ENCODE data around the gene AFAP1L1. TPM values are rescaled to one million over a fixed set of nuclear protein-coding genes. Genes with fewer than 3 reads are reported as not detected.

Gene AFAP1L1
- total RNA-seq, 1 donor from 2014 or later: 21.9 TPM

DNA sequence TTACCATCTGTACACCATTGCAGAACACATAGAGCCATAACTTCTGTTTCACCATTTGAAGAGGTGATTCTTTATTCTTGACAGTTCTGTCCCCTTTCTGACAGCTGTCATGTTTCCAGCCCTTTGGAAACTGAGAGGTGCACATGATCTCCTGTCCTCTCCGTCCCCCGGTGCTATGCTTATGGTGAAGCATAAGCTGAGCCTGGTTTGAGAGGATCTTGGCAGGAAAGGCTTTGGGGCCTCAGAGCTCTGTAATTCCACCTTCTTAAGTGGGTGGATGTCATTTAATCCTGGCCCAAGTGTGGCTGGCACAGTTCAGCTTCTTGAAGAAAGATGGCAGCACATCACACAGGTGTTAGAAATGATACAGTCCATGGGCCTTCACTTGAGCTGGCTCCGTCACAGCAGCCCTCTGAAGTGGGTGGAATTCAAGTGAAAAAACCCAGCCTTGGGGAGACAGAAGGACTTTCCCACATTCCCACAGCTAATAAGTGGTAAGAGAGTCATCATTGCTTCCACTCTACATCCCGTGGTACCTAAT, 43.0 kb downstream of the AFAP1L1 start:
- DNase-seq (ENCODE audit: low read depth): no peak

DNA sequence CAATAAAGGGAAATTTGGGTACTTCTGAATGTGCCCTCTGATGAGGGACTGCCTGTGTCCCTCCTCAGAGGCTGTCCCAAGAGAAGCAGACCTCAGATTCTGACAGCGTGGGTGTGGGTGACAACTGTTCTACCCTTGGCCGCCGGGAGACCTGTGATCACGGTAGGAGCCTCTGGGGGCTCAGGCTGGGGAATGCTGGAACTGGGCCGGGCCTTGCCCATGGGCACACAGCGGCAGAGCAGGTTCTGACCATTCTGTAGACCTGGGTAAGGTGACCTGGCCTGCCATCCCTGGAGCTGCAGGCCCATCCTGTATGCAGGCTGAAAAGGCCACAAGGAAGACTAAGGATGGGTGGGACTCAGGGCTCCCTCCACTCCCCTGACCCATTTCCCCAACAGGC, 44.1 kb downstream of the AFAP1L1 start:
- no peak for DNase-seq (ENCODE audit: low read depth)

DNA sequence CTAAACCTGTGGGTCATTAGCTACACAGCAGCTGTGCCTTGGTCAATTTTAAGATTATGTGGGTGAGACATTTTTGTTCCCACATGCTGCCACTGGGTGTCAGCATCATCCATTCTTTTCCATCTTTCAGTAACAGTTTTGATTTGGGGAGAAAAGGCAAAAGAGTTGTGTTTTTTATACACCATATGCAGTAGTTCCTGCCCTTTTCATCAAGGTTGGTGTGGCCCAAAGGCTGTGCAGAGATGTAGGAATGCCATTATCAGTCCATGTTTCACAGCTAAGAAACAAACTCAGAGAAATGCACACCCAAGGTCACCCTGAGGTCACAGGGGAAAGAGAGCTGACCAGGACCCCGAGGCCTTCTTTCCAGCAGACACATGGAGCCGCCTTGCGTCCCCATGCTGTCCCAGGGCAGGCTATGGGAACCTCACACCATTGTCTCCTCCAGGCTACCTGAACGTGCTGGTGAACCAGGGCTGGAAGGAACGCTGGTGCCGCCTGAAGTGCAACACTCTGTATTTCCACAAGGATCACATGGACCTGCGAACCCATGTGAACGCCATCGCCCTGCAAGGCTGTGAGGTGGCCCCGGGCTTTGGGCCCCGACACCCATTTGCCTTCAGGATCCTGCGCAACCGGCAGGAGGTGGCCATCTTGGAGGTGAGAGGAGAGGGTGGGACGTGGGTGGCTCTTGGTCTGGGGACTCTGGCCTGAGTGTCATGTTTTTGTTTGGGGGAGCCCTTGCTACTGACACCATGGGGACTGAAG, 45.8 kb downstream of the AFAP1L1 start:
- peak; percentile 49 for DNase-seq (ENCODE audit: low read depth)

DNA sequence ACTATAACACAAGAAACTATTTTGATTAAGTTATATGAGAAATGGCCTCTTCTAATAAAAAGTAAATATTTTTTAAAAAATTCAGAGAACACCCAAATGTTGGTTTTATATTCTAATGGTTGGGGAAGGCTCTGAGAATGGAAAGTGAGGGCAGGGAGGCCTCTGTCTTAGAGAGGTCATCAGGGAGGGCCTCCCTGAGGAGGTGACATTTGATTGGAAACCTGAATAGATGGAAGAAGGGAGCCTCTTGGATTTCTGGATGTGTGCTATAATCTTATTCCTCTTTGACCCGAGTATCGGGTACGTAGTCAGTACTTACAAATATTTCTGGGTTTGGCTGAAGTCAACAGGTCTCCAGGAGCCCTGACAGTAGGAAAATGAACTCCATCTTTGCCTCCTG, 47.5 kb downstream of the AFAP1L1 start:
- DNase-seq (ENCODE audit: low read depth): no peak

DNA sequence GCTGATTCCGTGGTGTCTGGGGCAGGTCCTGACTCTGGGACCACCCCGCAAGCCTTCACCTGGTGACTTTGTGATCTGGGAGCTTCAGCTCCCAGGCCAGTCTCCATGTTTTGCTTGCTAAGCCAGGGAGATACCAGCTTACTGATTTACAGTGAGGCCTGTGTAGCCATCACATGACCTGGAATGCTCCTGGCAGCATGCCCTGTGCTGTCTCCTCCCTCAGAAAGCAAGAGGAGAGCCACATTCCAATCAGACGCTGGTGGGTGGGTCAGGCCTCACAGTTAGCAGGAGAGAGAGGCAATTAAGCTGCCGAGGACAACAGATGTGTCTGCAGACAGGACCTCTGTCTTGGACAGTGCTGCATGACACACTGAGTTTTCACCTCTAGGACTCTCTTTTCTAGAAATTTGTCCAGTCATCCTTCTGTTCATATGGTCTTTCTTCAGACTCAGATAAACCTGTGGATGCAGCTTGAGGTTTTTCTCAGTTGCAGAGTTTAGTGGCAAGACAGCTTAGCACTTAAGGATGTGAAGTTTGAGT, 49.2 kb downstream of the AFAP1L1 start:
- peak; percentile 98 for DNase-seq (ENCODE audit: low read depth)

DNA sequence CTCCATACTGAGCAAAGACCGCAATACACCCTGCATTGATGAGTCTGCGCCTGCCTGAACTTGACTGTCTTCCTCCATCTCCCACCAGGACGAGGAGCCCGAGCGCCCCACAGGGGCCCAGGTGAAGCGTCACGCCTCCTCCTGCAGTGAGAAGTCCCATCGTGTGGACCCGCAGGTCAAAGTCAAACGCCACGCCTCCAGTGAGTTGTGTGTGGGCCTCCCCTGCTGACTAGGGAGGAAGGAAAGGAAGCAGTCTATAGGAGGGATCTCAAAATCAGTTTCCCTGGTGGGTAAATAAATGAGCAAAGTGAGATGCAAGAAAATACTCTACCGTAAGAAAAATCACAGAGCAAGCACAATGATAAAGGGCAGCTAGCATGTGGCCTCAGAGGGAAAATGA, 50.9 kb downstream of the AFAP1L1 start:
- no peak for DNase-seq (ENCODE audit: low read depth)

DNA sequence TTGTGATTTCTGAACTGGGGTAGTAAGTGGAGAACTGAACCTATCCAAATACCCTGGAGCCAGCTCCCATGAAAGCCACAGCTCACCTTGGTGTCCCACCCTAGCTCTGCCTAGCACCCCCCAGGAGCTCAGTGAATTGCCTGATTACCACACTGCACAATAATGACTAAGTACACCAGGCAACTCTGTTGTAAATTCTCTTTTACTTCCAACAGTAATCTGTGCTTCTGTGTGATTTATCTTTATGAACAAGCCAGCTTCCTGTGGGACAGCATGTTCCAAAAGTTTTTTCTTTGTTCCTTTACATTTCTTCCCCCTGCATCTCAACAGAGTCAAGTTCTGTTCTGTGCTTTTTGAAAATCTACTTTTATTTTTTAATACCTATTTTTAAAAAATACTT, 51.6 kb downstream of the AFAP1L1 start:
- peak; percentile 37 for DNase-seq (ENCODE audit: low read depth)

DNA sequence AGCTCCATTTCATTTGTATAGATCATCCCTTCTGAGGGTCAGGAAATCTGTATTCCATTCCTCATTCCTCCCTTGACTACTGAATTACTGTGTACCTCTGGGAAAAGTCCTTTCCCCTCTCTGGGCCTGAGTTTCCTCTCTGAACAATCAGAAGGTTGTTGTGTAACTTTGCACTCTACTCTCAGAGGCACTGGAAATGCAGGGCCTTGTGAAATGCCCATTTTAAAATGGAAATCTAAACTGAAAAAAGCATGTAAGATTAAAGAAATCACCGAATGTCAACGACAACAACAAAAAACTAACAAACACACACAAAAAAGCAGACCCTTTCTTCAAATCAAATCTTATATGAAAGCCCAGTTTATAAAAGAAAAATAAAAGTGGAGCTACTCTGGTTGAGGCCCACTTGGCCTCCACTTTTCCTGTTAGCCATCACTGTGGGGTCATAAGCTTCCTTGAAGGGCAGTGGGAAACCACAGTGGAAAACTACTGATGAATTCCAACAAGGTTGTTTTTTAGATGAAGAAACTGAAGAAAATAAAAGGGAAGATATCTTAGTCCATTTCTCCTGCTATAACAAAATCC, 52.1 kb downstream of the AFAP1L1 start:
- peak; percentile 22 for DNase-seq (ENCODE audit: low read depth)

DNA sequence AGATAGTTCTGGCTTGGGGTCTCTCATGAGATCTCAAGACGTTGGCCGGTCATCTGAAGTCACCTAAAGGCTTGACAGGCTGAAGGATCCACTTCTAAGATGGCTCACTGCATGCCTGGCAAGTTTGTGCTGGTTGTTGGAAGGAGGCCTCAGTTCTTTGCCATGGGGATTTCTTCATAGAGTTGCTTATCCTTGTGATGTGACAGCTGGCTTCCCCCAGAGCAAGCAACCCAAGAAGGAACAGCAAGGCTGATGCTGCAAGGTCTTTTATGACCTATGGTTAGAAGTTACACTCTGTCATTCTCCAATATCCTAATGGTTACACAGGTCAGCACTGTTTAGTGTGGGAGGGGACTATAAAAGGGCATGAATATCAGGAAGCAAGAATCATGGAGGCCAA, 53.0 kb downstream of the AFAP1L1 start:
- DNase-seq (ENCODE audit: low read depth): no peak

DNA sequence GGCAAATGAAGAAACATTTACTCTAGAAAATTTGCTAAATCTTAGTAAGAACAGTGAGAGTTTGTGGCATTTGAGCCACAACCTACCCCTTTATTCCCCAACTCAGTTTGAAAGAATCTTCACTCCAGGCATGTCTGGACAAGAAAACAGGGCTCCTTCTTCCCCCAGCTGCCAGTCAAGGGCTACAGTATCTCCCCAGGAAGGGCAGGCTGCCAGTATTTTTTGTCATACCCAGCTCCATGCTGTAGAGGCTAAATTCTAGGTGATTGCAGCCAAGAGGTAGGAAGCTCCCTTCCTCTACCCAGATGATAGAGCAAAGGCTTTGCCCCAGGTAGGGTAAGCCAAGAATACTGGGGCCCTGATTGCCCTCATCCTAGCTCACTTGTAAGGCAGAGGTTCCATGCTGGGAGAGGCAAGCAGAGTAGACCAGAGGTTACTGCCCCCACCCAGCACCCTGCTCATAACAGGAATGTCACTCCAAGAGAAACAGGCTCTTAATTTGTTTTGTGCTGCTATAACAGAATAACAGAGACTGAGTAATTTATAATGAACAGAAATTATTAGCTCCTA, 53.6 kb downstream of the AFAP1L1 start:
- no peak for DNase-seq (ENCODE audit: low read depth)

DNA sequence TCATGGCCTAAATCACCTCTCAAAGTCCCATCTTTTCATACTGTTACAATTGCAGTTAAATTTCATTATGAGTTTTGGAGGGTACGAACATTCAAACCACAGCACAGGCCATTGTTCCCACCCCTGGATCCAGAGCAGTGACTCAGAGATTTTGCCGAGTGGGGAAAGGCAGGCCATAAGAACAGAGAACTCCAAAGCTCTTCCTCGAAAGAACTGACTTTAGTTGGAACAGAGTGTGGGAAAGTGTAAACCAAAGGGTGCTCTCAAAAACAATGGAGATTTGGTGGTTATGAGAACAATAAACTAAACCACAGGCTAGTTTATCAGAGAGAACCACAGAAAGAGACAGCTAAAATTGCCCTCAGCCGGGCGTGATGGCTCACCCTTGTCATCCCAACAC, 54.2 kb downstream of the AFAP1L1 start:
- DNase-seq (ENCODE audit: low read depth): peak; percentile 85

DNA sequence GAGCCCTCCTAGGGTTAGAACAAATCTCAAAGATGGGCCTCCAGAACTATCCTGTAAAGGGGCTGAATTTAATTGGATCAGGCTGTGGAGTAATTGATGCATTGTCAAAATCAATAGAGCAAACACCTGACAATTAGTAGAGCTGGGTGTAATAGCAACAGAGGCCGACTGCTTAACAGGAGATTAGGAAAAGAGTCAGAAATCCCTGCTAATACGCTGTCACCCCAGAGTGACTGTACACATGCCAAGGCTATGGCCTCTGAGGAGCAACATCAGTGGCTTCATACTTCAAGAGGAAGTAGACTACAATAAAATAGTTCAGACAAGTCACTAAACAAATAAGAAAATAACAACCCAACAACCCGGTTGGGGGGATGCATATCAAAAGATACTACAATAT, 55.0 kb downstream of the AFAP1L1 start:
- no peak for DNase-seq (ENCODE audit: low read depth)

DNA sequence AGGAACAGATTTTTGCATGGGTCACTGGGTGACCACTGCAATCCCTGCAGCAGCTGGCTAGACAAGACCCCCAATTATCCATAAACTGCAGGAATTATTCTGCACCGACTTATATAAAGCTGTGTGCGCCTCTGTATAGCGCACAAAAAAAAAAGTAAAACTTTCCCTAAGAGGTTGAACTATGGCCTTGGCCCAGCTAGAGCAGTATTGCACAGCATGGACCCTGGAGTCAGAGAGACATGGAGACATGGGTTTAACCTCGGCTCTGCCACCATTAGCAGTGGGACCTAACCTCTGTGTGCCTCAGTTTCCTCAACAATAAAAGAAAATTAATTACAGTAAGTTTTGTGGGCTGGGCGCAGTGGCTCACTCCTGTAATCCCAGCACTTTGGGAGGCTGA, 56.5 kb downstream of the AFAP1L1 start:
- DNase-seq (ENCODE audit: low read depth): no peak

DNA sequence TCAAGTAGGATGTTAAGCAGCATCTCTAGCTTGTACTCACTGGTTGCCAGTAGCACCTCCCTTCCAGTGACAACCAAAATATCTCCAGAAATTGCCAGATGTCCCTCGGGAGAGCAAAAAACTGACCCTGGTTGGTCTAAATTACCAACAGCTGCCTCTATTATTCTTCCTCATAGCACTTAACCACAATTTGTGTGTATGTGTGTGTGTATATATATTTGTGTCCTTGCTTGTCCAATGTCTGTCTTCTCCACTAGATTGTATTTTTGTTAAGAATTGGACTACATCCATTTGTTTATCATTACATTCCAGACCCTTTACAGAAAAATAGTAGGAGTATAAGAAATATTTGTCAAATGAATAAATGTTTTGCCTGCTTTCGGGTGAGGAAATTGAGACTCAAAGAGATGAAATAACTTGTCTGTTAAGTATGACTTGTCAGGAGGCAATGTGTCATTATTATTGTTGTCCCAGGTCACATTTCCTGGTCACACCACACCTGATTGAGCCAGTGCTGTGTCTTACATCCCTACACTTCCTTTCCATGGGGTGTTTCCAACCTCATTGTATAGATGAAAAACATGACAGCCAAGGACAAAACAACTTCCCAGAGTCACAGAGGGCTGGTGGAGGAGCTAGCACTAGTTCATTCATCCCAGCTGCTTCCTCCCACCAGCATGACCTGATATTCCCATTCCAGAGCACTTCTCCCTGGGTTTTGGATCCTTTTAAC, 62.2 kb downstream of the AFAP1L1 start:
- no peak for DNase-seq (ENCODE audit: low read depth)

DNA sequence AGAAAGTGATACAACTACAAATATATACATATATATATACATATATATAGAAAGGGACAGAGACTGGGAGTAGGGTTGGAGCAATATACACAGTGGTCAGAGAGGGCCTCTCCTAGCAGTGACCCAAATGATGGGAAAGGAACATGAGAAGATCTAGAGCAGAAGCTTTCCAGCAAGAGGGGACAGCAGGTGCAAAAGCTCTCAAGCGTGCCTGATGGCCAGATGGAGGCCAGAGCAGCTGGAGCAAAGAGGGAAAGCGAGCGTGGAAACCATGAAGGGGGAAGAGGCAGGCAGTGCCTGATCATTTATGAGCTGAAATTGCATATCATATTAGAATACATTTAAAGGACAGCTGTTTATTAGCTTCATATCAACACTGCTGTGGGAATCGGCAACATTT, 66.1 kb downstream of the AFAP1L1 start:
- no peak for DNase-seq (ENCODE audit: low read depth)

DNA sequence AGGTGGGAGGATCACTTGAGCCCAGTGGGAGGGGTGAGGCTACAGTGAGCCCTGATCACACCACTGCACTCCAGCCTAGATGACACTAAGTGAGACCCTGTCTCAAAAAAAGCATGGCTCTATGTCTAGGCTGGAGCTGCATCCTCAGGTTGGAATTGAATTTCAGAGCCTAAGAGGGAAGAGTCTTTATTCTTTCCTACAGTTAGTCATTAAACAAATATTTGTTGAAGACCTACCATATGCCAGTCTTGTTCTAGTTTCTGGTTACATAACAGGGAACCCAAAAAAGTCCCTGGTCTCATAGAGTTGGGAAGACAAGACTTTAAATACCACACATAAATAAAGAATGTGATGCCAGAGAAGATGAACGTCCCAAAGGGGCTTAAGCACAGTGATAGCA, 66.7 kb downstream of the AFAP1L1 start:
- no peak for DNase-seq (ENCODE audit: low read depth)

DNA sequence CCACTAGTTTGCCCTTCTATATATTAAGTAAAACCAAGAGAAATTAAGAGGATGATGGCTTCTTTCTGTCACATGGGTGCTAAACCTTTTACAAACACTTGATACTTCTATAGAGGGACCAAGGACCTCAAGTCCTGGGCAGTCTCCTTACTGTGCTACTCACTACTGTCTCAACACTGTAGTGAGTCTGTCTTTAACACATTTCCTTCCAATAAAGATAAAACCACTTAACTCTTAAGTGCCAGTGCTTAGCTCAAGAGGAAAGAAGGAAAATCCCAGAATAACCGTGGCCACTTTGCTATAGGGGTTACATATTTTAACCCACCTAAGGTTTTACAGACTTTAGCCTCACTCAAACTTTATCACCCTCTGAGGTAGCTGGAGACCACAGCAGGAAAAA, 69.3 kb downstream of the AFAP1L1 start:
- DNase-seq (ENCODE audit: low read depth): no peak

DNA sequence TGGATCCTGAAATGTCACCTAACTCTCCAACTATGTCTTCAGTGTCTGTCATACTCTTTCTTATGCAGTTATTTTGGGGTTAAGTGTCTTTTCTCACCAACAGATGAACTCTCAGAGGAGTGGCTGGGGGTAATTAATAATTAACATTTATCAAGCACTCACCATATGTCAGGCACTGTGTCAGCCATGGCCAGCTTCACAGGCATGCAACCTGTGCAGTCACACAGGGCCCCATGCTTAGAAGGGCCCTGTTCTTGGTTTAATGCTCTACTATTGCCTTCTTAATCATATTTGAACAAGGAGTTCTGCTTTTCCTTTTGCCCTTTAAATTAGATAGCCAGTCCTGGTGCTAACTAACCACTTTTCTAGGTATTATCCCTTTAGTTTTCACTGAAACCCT, 70.2 kb downstream of the AFAP1L1 start:
- DNase-seq (ENCODE audit: low read depth): peak; percentile 62

DNA sequence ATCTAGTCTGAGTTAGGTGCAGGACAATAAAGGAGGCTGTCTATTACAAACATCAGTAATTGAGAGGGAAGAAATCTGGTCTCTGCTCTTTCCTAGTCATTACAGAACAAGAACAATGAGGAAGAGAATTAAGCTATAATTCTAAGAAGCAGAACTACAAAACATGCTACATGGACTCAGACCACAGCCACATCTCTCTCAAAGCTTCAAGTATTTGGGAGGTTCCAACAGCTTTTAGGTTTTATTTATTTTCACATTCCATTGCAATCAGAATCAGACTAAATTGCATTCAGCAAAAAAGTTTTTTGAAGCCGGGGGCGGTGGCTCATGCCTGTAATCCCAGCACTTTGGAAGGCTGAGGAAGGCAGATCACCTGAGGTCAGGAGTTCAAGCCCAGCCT, 72.5 kb downstream of the AFAP1L1 start:
- no peak for DNase-seq (ENCODE audit: low read depth)

DNA sequence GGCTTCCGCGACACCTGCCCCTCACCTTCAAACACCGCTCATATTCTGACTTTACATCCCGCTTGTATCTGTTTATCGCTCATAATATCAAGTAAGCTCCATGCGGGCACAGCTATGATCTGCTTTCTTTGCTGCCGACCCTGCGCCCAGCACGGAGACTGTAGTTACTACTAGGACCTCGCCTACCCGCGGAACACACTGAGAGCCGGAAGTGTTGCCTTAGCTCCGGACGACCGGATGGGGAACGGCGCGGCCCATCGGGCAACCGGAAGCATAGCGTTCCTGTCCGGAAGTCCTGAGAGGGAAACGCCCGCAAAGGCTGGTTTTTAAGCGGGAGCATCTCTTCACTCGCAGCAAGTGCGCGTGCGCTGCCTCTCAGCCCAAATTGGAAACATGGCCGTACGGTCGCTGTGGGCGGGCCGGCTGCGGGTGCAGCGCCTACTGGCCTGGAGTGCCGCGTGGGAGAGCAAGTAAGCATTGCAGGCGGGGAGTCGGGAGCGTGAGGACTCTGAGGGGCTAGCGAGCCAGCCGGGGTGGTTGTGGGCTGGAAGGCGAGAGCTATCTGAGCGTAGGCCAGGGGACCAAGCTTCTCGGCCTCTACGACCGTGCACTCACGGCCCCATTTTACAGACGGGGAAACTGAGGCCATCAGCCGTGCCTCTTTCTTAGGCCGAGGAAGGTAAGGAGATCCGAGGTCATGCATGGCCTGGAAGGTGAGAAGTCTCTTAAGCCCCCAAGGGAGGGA, 73.7 kb downstream of the AFAP1L1 start, which contains the start of gene GRPEL2:
Gene GRPEL2 (plus strand): TSS at position 353 of the 745 bp plus-strand sequence. CDS start 41 bp downstream, at position 394.
- DNase-seq (ENCODE audit: low read depth): peak; percentile 95

DNA sequence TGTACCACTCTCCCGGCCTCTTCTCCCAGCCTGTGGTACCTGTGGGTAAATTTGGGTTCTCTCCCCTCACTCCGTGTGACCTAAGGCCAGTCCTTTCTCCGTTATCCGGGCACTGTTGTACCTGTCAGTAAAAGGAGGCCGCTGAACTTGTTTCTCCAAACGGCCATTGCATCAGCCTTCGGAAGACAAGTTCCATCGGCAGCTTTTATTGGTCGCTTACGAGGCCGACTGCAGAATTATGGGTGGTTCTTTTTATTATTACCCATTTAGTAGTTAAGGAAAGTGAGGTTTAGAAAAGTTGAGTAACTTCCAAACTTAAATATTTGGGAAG, 74.2 kb downstream of the AFAP1L1 start:
- peak; percentile 34 for DNase-seq (ENCODE audit: low read depth)
